ENCODE measurements around the gene FAM76A. TPM values are rescaled to one million over a fixed set of nuclear protein-coding genes. Genes with fewer than 3 reads are reported as not detected.

FAM76A gene
- total RNA-seq, 4 donors from 2014 or later = 9.0 to 17.0 (median 14.2) TPM

GRCh38 chr1:27736252-27736651, 10.5 kb downstream of the FAM76A start:
- H3K4me3 ChIP-seq (ENCODE audit: low read depth, poor library complexity, severe bottlenecking) = no peak overlapping the region
- WGBS, 2 donors = 93 to 99% methylated on average over 3 of the region's 3 CpGs
- TF ChIP-seq POLR2A (IDR thresholded peaks at IDR 0.05) (no peak), CTCF (IDR thresholded peaks at IDR 0.05) (no peak)
- DNase-seq (ENCODE audit: low spot score in 2 of 2) = no peak
- intact Hi-C loops (cut with DNase I; ENCODE audit: low total_unique reads) = no loop called here

GRCh38 chr1:27741121-27741520, 15.4 kb downstream of the FAM76A start:
- intact Hi-C loops (cut with DNase I; ENCODE audit: low total_unique reads) = no loop called here
- 86 to 87% methylated on average over 6 of the region's 6 CpGs for WGBS, 2 donors
- TF ChIP-seq CTCF (IDR thresholded peaks at IDR 0.05) = no peak
- no peak for TF ChIP-seq POLR2A (IDR thresholded peaks at IDR 0.05)
- no peak for DNase-seq (ENCODE audit: low spot score in 2 of 2)
- H3K4me3 ChIP-seq (ENCODE audit: low read depth, poor library complexity, severe bottlenecking) = no peak overlapping the region

GRCh38 chr1:27744556-27744955, 18.8 kb downstream of the FAM76A start:
- TF ChIP-seq CTCF (IDR thresholded peaks at IDR 0.05) (no peak), POLR2A (IDR thresholded peaks at IDR 0.05) (no peak)
- intact Hi-C loops (cut with DNase I; ENCODE audit: low total_unique reads) = no loop called here
- 90% methylated on average over 5 of the region's 5 CpGs for WGBS, 2 donors
- no peak for DNase-seq (ENCODE audit: low spot score in 2 of 2)
- no peak overlapping the region for H3K4me3 ChIP-seq (ENCODE audit: low read depth, poor library complexity, severe bottlenecking)

- 88% methylated on average over 4 of the region's 4 CpGs for WGBS, 2 donors
- no peak for DNase-seq (ENCODE audit: low spot score in 2 of 2)
- TF ChIP-seq CTCF (IDR thresholded peaks at IDR 0.05) (no peak), POLR2A (IDR thresholded peaks at IDR 0.05) (no peak)
- intact Hi-C loops (cut with DNase I; ENCODE audit: low total_unique reads) = no loop called here
- no peak overlapping the region for H3K4me3 ChIP-seq (ENCODE audit: low read depth, poor library complexity, severe bottlenecking)
Observed at GRCh38 chr1:27745466-27745865, 19.7 kb downstream of the FAM76A start.

GRCh38 chr1:27752360-27752759, 26.6 kb downstream of the FAM76A start:
- TF ChIP-seq POLR2A (IDR thresholded peaks at IDR 0.05) (no peak), CTCF (IDR thresholded peaks at IDR 0.05) (no peak)
- intact Hi-C loops (cut with DNase I; ENCODE audit: low total_unique reads) = no loop called here
- 82 to 86% methylated on average over 3 of the region's 3 CpGs for WGBS, 2 donors
- DNase-seq (ENCODE audit: low spot score in 2 of 2) = no peak
- no peak overlapping the region for H3K4me3 ChIP-seq (ENCODE audit: low read depth, poor library complexity, severe bottlenecking)

GRCh38 chr1:27755286-27755685, 29.5 kb downstream of the FAM76A start:
- TF ChIP-seq POLR2A (IDR thresholded peaks at IDR 0.05) (no peak), CTCF (IDR thresholded peaks at IDR 0.05) (no peak)
- DNase-seq (ENCODE audit: low spot score in 2 of 2) = peak in 1 of 2 donors; percentile 42
- intact Hi-C loops (cut with DNase I; ENCODE audit: low total_unique reads) = no loop called here
- H3K4me3 ChIP-seq (ENCODE audit: low read depth, poor library complexity, severe bottlenecking) = no peak overlapping the region
- WGBS, 2 donors = 94 to 96% methylated on average over 1 of the region's 1 CpG

Data from lower leg skin (tissue), 4 donors.